HepG2 (cell line): ENCODE data around the gene SPHK1. TPM values are rescaled to one million over a fixed set of nuclear protein-coding genes. Genes with fewer than 3 reads are reported as not detected.
A peak's percentile ranks its signal among the peaks of the same experiment; 100 is the strongest.

Experiments
- AKAP8 ChIP-seq: sonication (generic); formaldehyde crosslinking; IDR thresholded peaks from 2 replicates; pipeline ENCODE4 v1.5.1; 2020; ENCODE audit warnings: mild to moderate bottlenecking, missing genetic modification reagents
- EHMT2 ChIP-seq: fragments of 200-600 bp; sonication (generic); IDR thresholded peaks from 2 replicates; pipeline ENCODE4 v1.7.0; 2017; ENCODE audit warnings: antibody characterized with exemption, low read depth, low read length, borderline replicate concordance
- EP300 ChIP-seq, 3 experiments: sonication (generic) in 1 of 3; formaldehyde crosslinking in 1 of 3; IDR thresholded peaks; 2 replicates each; pipeline versions ENCODE4 v1.5.1 to v1.6.1; 2011 to 2020; ENCODE audit warnings: low read depth in 2 of 3, low read length in 2 of 3, borderline replicate concordance in 1 of 3, improper control_type of control experiment in 1 of 3, mild to moderate bottlenecking in 1 of 3, missing genetic modification reagents in 1 of 3, moderate library complexity in 1 of 3
- FOXP1 ChIP-seq, 2 experiments: fragments of 450-650 bp in 1 of 2; IDR thresholded peaks; 2 replicates each; pipeline ENCODE4 v1.6.1; 2017 to 2018; ENCODE audit warnings: antibody characterized with exemption in 1 of 2
- HHEX ChIP-seq: IDR thresholded peaks from 2 replicates; pipeline ENCODE4 v1.6.1; 2016; ENCODE audit warnings: control low read depth
- HIVEP1 ChIP-seq: sonication (generic); formaldehyde crosslinking; IDR thresholded peaks from 2 replicates; pipeline ENCODE4 v1.4.0; 2020; ENCODE audit warnings: mild to moderate bottlenecking, missing genetic modification reagents
- HNF4A ChIP-seq: sonication (generic); formaldehyde crosslinking; IDR thresholded peaks from 2 replicates; pipeline ENCODE4 v1.4.0; 2020; ENCODE audit warnings: missing genetic modification reagents
- HOXA9 ChIP-seq: sonication (generic); formaldehyde crosslinking; IDR thresholded peaks from 2 replicates; pipeline ENCODE4 v1.8.1; 2022; ENCODE audit warnings: missing genetic modification reagents, mild to moderate bottlenecking, moderate library complexity, borderline replicate concordance
- IRF2 ChIP-seq: IDR thresholded peaks from 2 replicates; pipeline ENCODE4 v1.6.1; 2018; ENCODE audit warnings: missing genetic modification reagents, missing compliant biosample characterization
- KDM5B ChIP-seq: sonication (generic); formaldehyde crosslinking; IDR thresholded peaks from 2 replicates; pipeline ENCODE4 v1.4.0; 2020; ENCODE audit warnings: missing genetic modification reagents, mild to moderate bottlenecking, borderline replicate concordance
- KMT2B ChIP-seq: IDR thresholded peaks from 2 replicates; pipeline ENCODE4 v1.6.1; 2016; ENCODE audit warnings: missing genetic modification reagents, missing compliant biosample characterization
- PTBP1 ChIP-seq: fragments of 200-400 bp; formaldehyde crosslinking; IDR thresholded peaks from 2 replicates; pipeline ENCODE4 v1.6.1; 2018; ENCODE audit warnings: low read length, low read depth; ENCODE audit not compliant: poor library complexity, severe bottlenecking
- RFX3 ChIP-seq: IDR thresholded peaks from 2 replicates; pipeline ENCODE4 v1.6.1; 2016; ENCODE audit warnings: missing biosample characterization, missing genetic modification reagents
- SOX13 ChIP-seq, 3 experiments: fragments of 450-650 bp in 1 of 3; sonication (generic) in 1 of 3; formaldehyde crosslinking in 1 of 3; IDR thresholded peaks in 2 of 3; conservative IDR thresholded peaks in 1 of 3; 2 replicates each; pipeline versions ENCODE4 v1.5.0 to v1.6.1; 2016 to 2020; ENCODE audit warnings: antibody characterized with exemption in 1 of 3, mild to moderate bottlenecking in 1 of 3, missing compliant biosample characterization in 1 of 3, missing genetic modification reagents in 1 of 3, moderate library complexity in 1 of 3
- SRY ChIP-seq: sonication (generic); formaldehyde crosslinking; IDR thresholded peaks from 2 replicates; pipeline ENCODE4 v1.8.0; 2022; ENCODE audit warnings: mild to moderate bottlenecking, missing genetic modification reagents
- TBX2 ChIP-seq: sonication (generic); formaldehyde crosslinking; IDR thresholded peaks from 2 replicates; pipeline ENCODE4 v1.5.0; 2020; ENCODE audit warnings: missing genetic modification reagents, mild to moderate bottlenecking, borderline replicate concordance
- TBX3 ChIP-seq: fragments of 450-650 bp; IDR thresholded peaks from 2 replicates; pipeline ENCODE4 v1.6.1; 2017; ENCODE audit warnings: antibody characterized with exemption, mild to moderate bottlenecking, inconsistent platforms, borderline replicate concordance
- ZNF24 ChIP-seq: fragments of 450-650 bp; IDR thresholded peaks from 2 replicates; pipeline ENCODE4 v1.6.1; 2017; ENCODE audit warnings: antibody characterized with exemption, mild to moderate bottlenecking
- ZNF570 ChIP-seq: sonication (generic); formaldehyde crosslinking; IDR thresholded peaks from 2 replicates; pipeline ENCODE4 v1.4.0; 2020; ENCODE audit warnings: mild to moderate bottlenecking, missing genetic modification reagents, borderline replicate concordance
- ZNF724P ChIP-seq: sonication (generic); formaldehyde crosslinking; IDR thresholded peaks from 2 replicates; pipeline ENCODE4 v1.8.0; 2022; ENCODE audit warnings: missing genetic modification reagents, borderline replicate concordance
- ZNF737 ChIP-seq: sonication (generic); formaldehyde crosslinking; IDR thresholded peaks from 2 replicates; pipeline ENCODE4 v1.5.0; 2020; ENCODE audit warnings: missing genetic modification reagents, mild to moderate bottlenecking, borderline replicate concordance
- ZNF780A ChIP-seq: sonication (generic); formaldehyde crosslinking; IDR thresholded peaks from 2 replicates; pipeline ENCODE4 v1.8.0; 2022; ENCODE audit warnings: mild to moderate bottlenecking, missing genetic modification reagents, moderate library complexity
- polyA plus RNA-seq, 8 experiments: library from polyadenylated mRNA; depleted of rRNA in 3 of 8; stranded (reverse) in 7 of 8; unstranded in 1 of 8; fragments of >200 nt; fragmentation: Illumina TruSeq in 4 of 8; extraction: Trizol in 4 of 8; gene quantifications; 2 replicates each; pipeline versions ENCODE4 v1.2.1 to v1.2.3, GENCODE V29; 2011 to 2016; ENCODE audit warnings: low read depth in 4 of 8, missing spikeins in 1 of 8, mixed read lengths in 1 of 8; ENCODE audit not compliant: insufficient read depth in 1 of 8
- total RNA-seq, 5 experiments: library from RNA; depleted of rRNA; stranded (reverse); fragments of >200 nt; fragmentation: Illumina TruSeq; extraction: Trizol; gene quantifications; 2 replicates each; pipeline ENCODE4 v1.2.3, GENCODE V29; 2016; ENCODE audit warnings: low read depth in 1 of 5
- TF ChIP-seq, protein P1 (sequence below): sonication (generic); formaldehyde crosslinking; IDR thresholded peaks from 2 replicates; pipeline ENCODE4 v1.5.0; 2020; ENCODE audit warnings: mild to moderate bottlenecking, missing genetic modification reagents
- TF ChIP-seq, protein P2 (sequence below): IDR thresholded peaks from 2 replicates; pipeline ENCODE4 v1.6.1; 2016; ENCODE audit warnings: control low read depth
- TF ChIP-seq, protein P3 (sequence below): sonication (generic); formaldehyde crosslinking; IDR thresholded peaks from 2 replicates; pipeline ENCODE4 v1.5.1; 2020; ENCODE audit warnings: missing genetic modification reagents, mild to moderate bottlenecking, borderline replicate concordance
- TF ChIP-seq, protein P4 (sequence below): IDR thresholded peaks from 2 replicates; pipeline ENCODE4 v1.6.1; 2016; ENCODE audit warnings: missing genetic modification reagents, missing compliant biosample characterization

The SPHK1 gene
- total and polyA plus RNA-seq, 2 of the 13 experiments (the other 11 are each of a cell fraction or from before 2014, with no cell fraction given) = 129 to 160 TPM

DNA sequence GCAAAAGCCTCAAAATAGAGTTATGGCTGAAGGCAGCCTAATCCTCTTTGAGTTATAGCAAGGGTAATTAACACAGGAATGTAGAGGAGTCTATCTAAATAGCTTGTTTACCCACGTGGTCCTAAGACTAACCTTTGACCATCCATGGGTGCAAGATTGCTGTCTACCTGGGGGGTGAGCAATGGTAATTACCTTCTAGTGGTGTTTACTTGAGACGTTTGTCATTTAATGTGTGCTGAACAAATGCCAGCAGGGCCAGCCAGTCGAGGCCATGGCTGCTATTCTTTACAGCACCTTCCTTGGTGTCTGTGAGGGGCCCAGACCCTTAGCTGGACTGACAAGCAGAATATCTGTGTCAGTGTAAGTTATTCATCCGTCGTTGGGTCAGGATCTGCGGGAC is 16.8 kb upstream of the SPHK1 start (continued):
- TF ChIP-seq, protein P1, sequence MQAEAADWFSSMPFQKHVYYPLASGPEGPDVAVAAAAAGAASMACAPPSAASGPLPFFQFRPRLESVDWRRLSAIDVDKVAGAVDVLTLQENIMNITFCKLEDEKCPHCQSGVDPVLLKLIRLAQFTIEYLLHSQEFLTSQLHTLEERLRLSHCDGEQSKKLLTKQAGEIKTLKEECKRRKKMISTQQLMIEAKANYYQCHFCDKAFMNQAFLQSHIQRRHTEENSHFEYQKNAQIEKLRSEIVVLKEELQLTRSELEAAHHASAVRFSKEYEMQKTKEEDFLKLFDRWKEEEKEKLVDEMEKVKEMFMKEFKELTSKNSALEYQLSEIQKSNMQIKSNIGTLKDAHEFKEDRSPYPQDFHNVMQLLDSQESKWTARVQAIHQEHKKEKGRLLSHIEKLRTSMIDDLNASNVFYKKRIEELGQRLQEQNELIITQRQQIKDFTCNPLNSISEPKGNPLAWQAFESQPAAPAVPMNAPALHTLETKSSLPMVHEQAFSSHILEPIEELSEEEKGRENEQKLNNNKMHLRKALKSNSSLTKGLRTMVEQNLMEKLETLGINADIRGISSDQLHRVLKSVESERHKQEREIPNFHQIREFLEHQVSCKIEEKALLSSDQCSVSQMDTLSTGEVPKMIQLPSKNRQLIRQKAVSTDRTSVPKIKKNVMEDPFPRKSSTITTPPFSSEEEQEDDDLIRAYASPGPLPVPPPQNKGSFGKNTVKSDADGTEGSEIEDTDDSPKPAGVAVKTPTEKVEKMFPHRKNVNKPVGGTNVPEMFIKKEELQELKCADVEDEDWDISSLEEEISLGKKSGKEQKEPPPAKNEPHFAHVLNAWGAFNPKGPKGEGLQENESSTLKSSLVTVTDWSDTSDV (CRISPR knock-in tag) = no peak
- TF ChIP-seq KMT2B (no peak), SRY (CRISPR knock-in tag) (0 out of 2 replicates have a peak, but pooled peaks have one; percentile 33), TBX3 (0 out of 2 replicates have a peak, but pooled peaks have one; percentile 42), SOX13 (IDR thresholded peaks at IDR 0.05) (0 out of 2 replicates have a peak, but pooled peaks have one; percentile 19), SOX13 (CRISPR knock-in tag; conservative IDR thresholded peaks at IDR 0.05 in 1 of 2, IDR thresholded peaks at IDR 0.05 in 1 of 2) (peak in 1 of 2 experiments; percentile 56; a peak in 2 of 4 replicates), ZNF724P (CRISPR knock-in tag) (0 out of 2 replicates have a peak, but pooled peaks have one; percentile 13), EHMT2 (no peak), ZNF24 (no peak), HOXA9 (no peak), IRF2 (no peak), HNF4A (peak; percentile 76), HIVEP1 (CRISPR knock-in tag) (no peak), FOXP1 (IDR thresholded peaks at IDR 0.05) (no peak), FOXP1 (CRISPR knock-in tag; IDR thresholded peaks at IDR 0.05) (peak; percentile 81), ZNF570 (CRISPR knock-in tag) (no peak), PTBP1 (no peak), HHEX (CRISPR knock-in tag) (no peak), AKAP8 (no peak), KDM5B (CRISPR knock-in tag) (0 out of 2 replicates have a peak, but pooled peaks have one; percentile 1), ZNF780A (CRISPR knock-in tag) (no peak), EP300 (IDR thresholded peaks at IDR 0.05; ENCODE audit: low read depth in 2 of 2, low read length in 2 of 2) (peak in 1 of 2 experiments; percentile 36; a peak in 1 of 4 replicates), EP300 (CRISPR knock-in tag; IDR thresholded peaks at IDR 0.05; ENCODE audit: borderline replicate concordance) (no peak), TBX2 (CRISPR knock-in tag) (peak; percentile 60; the same call in 1 of the 2 replicates), RFX3 (CRISPR knock-in tag) (no peak), ZNF737 (CRISPR knock-in tag) (no peak)
- TF ChIP-seq, protein P2, sequence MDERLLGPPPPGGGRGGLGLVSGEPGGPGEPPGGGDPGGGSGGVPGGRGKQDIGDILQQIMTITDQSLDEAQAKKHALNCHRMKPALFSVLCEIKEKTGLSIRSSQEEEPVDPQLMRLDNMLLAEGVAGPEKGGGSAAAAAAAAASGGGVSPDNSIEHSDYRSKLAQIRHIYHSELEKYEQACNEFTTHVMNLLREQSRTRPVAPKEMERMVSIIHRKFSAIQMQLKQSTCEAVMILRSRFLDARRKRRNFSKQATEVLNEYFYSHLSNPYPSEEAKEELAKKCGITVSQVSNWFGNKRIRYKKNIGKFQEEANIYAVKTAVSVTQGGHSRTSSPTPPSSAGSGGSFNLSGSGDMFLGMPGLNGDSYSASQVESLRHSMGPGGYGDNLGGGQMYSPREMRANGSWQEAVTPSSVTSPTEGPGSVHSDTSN (CRISPR knock-in tag) = no peak
- TF ChIP-seq, protein P3, sequence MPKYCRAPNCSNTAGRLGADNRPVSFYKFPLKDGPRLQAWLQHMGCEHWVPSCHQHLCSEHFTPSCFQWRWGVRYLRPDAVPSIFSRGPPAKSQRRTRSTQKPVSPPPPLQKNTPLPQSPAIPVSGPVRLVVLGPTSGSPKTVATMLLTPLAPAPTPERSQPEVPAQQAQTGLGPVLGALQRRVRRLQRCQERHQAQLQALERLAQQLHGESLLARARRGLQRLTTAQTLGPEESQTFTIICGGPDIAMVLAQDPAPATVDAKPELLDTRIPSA (CRISPR knock-in tag) = no peak
- TF ChIP-seq, protein P4, sequence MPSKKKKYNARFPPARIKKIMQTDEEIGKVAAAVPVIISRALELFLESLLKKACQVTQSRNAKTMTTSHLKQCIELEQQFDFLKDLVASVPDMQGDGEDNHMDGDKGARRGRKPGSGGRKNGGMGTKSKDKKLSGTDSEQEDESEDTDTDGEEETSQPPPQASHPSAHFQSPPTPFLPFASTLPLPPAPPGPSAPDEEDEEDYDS (CRISPR knock-in tag) = no peak
